IMR-90 (cell line): ENCODE data around the gene AGBL1.

Experiments used
- MXI1 ChIP-seq: IDR thresholded peaks from 2 replicates; pipeline ENCODE4 v1.6.1; 2012; ENCODE audit warnings: low read depth, mild to moderate bottlenecking, low read length, moderate library complexity, borderline replicate concordance
- TF ChIP-seq, protein P1 (sequence below): conservative IDR thresholded peaks from 2 replicates; pipeline ENCODE4 v1.5.1; 2012; ENCODE audit warnings: mild to moderate bottlenecking, low read depth, low read length, improper control_type of control experiment

DNA sequence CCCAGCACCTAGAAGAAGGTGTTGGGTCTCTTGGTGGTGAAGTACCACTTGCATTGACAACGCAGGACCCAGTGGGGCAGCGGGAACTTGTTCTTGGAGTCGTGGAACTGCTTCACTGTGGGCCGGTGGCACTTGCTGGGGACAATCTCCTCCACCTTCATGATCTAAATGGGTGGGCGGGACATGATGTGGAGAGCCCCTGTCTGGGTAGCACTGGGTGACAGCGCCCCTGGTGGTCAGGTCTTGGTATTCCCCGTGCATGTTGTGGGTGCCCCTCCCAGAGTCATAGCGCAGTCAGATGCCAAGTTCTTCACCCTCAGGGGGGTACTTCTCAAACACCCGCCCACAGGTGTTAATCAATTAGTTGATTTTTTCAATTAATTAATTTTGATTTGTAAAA is 60.2 kb downstream of the AGBL1 start:
- TF ChIP-seq, protein P1, sequence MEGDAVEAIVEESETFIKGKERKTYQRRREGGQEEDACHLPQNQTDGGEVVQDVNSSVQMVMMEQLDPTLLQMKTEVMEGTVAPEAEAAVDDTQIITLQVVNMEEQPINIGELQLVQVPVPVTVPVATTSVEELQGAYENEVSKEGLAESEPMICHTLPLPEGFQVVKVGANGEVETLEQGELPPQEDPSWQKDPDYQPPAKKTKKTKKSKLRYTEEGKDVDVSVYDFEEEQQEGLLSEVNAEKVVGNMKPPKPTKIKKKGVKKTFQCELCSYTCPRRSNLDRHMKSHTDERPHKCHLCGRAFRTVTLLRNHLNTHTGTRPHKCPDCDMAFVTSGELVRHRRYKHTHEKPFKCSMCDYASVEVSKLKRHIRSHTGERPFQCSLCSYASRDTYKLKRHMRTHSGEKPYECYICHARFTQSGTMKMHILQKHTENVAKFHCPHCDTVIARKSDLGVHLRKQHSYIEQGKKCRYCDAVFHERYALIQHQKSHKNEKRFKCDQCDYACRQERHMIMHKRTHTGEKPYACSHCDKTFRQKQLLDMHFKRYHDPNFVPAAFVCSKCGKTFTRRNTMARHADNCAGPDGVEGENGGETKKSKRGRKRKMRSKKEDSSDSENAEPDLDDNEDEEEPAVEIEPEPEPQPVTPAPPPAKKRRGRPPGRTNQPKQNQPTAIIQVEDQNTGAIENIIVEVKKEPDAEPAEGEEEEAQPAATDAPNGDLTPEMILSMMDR = no peak
- TF ChIP-seq MXI1 = no peak
